HTERT RPE-1 (cell line): ENCODE measurements around the gene RNASEH1.
"Not testable (repeated sequence)": the region's sequence is repeated elsewhere in the genome, so short reads cannot be mapped to it uniquely, and the experiment has no call there.

Source experiments
- in situ Hi-C: fragments of 300-500 bp; cut with MboI; formaldehyde crosslinking; loops from 4 replicates; pipeline ENCODE4 v1.14.3; 2020; ENCODE audit warnings: low sequenced_read_pairs

RNASEH1 gene

GRCh38 chr2:3522961-3523421 lies 35.1 kb downstream of the RNASEH1 start:
- in situ Hi-C loops: no loop called here

GRCh38 chr2:3520591-3520990 lies 37.5 kb downstream of the RNASEH1 start:
- in situ Hi-C loops: no loop called here

- in situ Hi-C loops: no loop called here
Observed at GRCh38 chr2:3519255-3520205, 38.6 kb downstream of the RNASEH1 start, which contains the start of gene ADI1. Gene ADI1 (minus strand): TSS chr2:3519531. CDS start chr2:3519487, 44 bp downstream.

GRCh38 chr2:3518496-3519254 lies 39.5 kb downstream of the RNASEH1 start:
- in situ Hi-C loops: no loop called here

- in situ Hi-C loops: no loop called here
Observed at GRCh38 chr2:3517948-3518495, 40.1 kb downstream of the RNASEH1 start.

GRCh38 chr2:3516831-3517230 lies 41.3 kb downstream of the RNASEH1 start:
- in situ Hi-C loops: no loop called here

- in situ Hi-C loops: not testable (repeated sequence)
Observed at GRCh38 chr2:3515438-3515837, 42.7 kb downstream of the RNASEH1 start.

- in situ Hi-C loops: no loop called here
Observed at GRCh38 chr2:3513026-3513810, 44.9 kb downstream of the RNASEH1 start.

- in situ Hi-C loops: no loop called here
Observed at GRCh38 chr2:3512086-3512485, 46.0 kb downstream of the RNASEH1 start.

- in situ Hi-C loops: no loop called here
Observed at GRCh38 chr2:3505771-3506170, 52.4 kb downstream of the RNASEH1 start.

GRCh38 chr2:3504741-3505140 lies 53.4 kb downstream of the RNASEH1 start:
- in situ Hi-C loops: no loop called here

- in situ Hi-C loops: no loop called here
Observed at GRCh38 chr2:3503483-3503882, 54.6 kb downstream of the RNASEH1 start.

- in situ Hi-C loops: no loop called here
Observed at GRCh38 chr2:3503046-3503445, 55.1 kb downstream of the RNASEH1 start.

GRCh38 chr2:3500326-3500899 lies 57.7 kb downstream of the RNASEH1 start:
- in situ Hi-C loops: no loop called here

GRCh38 chr2:3498783-3499394 lies 59.2 kb downstream of the RNASEH1 start:
- in situ Hi-C loops: no loop called here

GRCh38 chr2:3496708-3497080 lies 61.4 kb downstream of the RNASEH1 start:
- in situ Hi-C loops: not testable (repeated sequence)
